ENCODE measurements around the gene HS2ST1. TPM values are rescaled to one million over a fixed set of nuclear protein-coding genes. Genes with fewer than 3 reads are reported as not detected.

Gene HS2ST1
- total and polyA plus RNA-seq, 2 donors (not counting 3 experiments of a cell fraction or from before 2014, with no cell fraction given) = 5.5 to 31.2 TPM

- ChIA-PET CTCF (interaction anchor here (1.0 to 1.6 kb wide), 4 partner anchors 13 to 128 kb away, joined by 3 to 4 read pairs (median 4); no protein-coding TSS in a partner anchor), POLR2A (no interaction called here)
- H3K4me3 ChIP-seq (replicated peaks in 1 of 3; ENCODE audit: insufficient read depth in 1 of 3, low read depth in 1 of 3, low read length in 3 of 3) = no peak overlapping the region
- H3K79me2 ChIP-seq (ENCODE audit: control insufficient read depth, insufficient read depth, low read length) = no peaks in the 10 kb centered on the region
- DNase-seq (ENCODE audit: low read depth, low spot score) = no peak
- no peaks in the 10 kb centered on the region for H3K36me3 ChIP-seq (ENCODE audit: control insufficient read depth in 2 of 2, extremely low read depth in 1 of 2, insufficient read depth in 2 of 2, low read length in 2 of 2)
- BruUV-seq (replicated peaks) = no TSS peak
- peaks cover 2% of the 10 kb centered on the region for H4K20me1 ChIP-seq (replicated peaks; ENCODE audit: control insufficient read depth, extremely low read depth, insufficient read depth, low read length)
- no peaks in the 10 kb centered on the region for H3K4me1 ChIP-seq (ENCODE audit: control insufficient read depth, extremely low read depth, insufficient read depth, low read length)
- intact Hi-C loops (cut with micrococcal nuclease) = no loop called here
- no peak for FAIRE-seq
- TF ChIP-seq POLR2A (IDR thresholded peaks at IDR 0.05; ENCODE audit: low read depth, low read length) = no peak
- no peak overlapping the region for H3K27ac ChIP-seq (ENCODE audit: insufficient read depth, low read depth, low read length)
- H3K9me3 ChIP-seq (replicated peaks; ENCODE audit: control insufficient read depth, insufficient read depth, low read length) = no peaks in the 10 kb centered on the region
- no peak overlapping the region for H3K9ac ChIP-seq (replicated peaks; ENCODE audit: extremely low read depth, insufficient read depth, low read length)
- no peaks in the 10 kb centered on the region for H3K27me3 ChIP-seq (ENCODE audit: control insufficient read depth in 2 of 2, insufficient read depth in 2 of 2, low read length in 2 of 2)
- no peak overlapping the region for H2AFZ ChIP-seq (ENCODE audit: low read depth, low read length)
- H3K4me2 ChIP-seq (ENCODE audit: insufficient read depth, low read length) = no peak overlapping the region
- H3K9me1 ChIP-seq (replicated peaks; ENCODE audit: control insufficient read depth, extremely low read depth, insufficient read depth, low read length) = no peaks in the 10 kb centered on the region
- dilution Hi-C loops (cut with MboI; ENCODE audit: extremely low pct_ligation_motif_present, low sequenced_read_pairs) = no loop called here
Observed at GRCh38 chr1:86955678-86956077, 41.2 kb downstream of the HS2ST1 start.

GRCh38 chr1:86956221-86956620, 41.8 kb downstream of the HS2ST1 start:
- intact Hi-C loops (cut with micrococcal nuclease) (no loop called here), dilution Hi-C loops (cut with MboI; ENCODE audit: extremely low pct_ligation_motif_present, low sequenced_read_pairs) (no loop called here)
- no peaks in the 10 kb centered on the region for H3K36me3 ChIP-seq (ENCODE audit: control insufficient read depth in 2 of 2, extremely low read depth in 1 of 2, insufficient read depth in 2 of 2, low read length in 2 of 2)
- H3K27me3 ChIP-seq (ENCODE audit: control insufficient read depth in 2 of 2, insufficient read depth in 2 of 2, low read length in 2 of 2) = no peaks in the 10 kb centered on the region
- H3K4me3 ChIP-seq (replicated peaks in 1 of 3; ENCODE audit: insufficient read depth in 1 of 3, low read depth in 1 of 3, low read length in 3 of 3) = no peak overlapping the region
- ChIA-PET POLR2A (no interaction called here), CTCF (interaction anchor here (1.0 to 1.6 kb wide), 2 partner anchors 123 to 127 kb away, joined by 3 to 4 read pairs; no protein-coding TSS in a partner anchor)
- no peak overlapping the region for H2AFZ ChIP-seq (ENCODE audit: low read depth, low read length)
- no peaks in the 10 kb centered on the region for H3K9me3 ChIP-seq (replicated peaks; ENCODE audit: control insufficient read depth, insufficient read depth, low read length)
- H3K9ac ChIP-seq (replicated peaks; ENCODE audit: extremely low read depth, insufficient read depth, low read length) = no peak overlapping the region
- H4K20me1 ChIP-seq (replicated peaks; ENCODE audit: control insufficient read depth, extremely low read depth, insufficient read depth, low read length) = peaks cover 2% of the 10 kb centered on the region
- no peaks in the 10 kb centered on the region for H3K4me1 ChIP-seq (ENCODE audit: control insufficient read depth, extremely low read depth, insufficient read depth, low read length)
- BruUV-seq (replicated peaks) = no TSS peak
- FAIRE-seq (no peak), DNase-seq (ENCODE audit: low read depth, low spot score) (no peak)
- no peaks in the 10 kb centered on the region for H3K79me2 ChIP-seq (ENCODE audit: control insufficient read depth, insufficient read depth, low read length)
- H3K4me2 ChIP-seq (ENCODE audit: insufficient read depth, low read length) = no peak overlapping the region
- H3K9me1 ChIP-seq (replicated peaks; ENCODE audit: control insufficient read depth, extremely low read depth, insufficient read depth, low read length) = no peaks in the 10 kb centered on the region
- no peak overlapping the region for H3K27ac ChIP-seq (ENCODE audit: insufficient read depth, low read depth, low read length)
- TF ChIP-seq EZH2 (IDR thresholded peaks at IDR 0.05; ENCODE audit: borderline replicate concordance, low read depth, low read length, severe bottlenecking) = no peak
